Stromal cell of bone marrow (primary cell): ENCODE results near the gene ZFYVE28.

Experiments used
- DNase-seq: peaks from one replicate; pipeline ENCODE4 v3.0.0-alpha.2; 2012; ENCODE audit warnings: low read depth

ZFYVE28 gene

DNA sequence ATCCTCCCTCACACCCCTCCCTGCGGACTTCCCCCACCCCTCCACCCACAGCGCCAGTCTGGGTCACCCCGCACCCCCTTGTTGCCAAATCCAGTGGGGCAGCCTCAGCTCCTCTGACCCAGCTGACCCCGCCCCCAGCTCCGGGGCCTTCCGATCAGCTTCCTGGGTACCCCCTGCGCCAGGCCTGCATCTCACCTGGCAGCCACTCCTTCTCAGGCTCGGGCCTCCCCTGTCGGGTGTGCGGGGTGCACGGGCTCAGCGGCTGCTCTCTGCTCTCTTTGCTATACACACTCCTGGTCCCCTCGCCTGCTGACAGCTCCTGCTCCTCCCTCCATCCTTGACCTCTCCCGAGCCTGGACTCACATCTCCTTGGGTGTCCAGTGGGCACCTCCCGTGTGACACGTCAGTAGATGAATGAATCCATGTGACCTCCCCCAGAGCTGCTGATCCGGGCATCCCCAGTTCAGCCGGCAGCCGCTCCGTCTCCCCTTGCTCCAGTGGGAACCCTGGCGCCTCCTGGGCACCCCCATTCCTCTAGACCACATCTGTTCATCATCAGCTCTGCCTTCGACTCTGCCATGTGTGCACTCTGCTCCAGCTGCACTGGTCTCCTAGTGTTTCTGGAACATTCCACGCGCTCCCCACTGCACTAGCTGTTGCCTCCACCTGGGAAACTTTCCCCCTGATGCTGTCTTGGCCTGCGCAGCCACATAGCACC is 10.2 kb upstream of the ZFYVE28 start:
- DNase-seq, result no peak

DNA sequence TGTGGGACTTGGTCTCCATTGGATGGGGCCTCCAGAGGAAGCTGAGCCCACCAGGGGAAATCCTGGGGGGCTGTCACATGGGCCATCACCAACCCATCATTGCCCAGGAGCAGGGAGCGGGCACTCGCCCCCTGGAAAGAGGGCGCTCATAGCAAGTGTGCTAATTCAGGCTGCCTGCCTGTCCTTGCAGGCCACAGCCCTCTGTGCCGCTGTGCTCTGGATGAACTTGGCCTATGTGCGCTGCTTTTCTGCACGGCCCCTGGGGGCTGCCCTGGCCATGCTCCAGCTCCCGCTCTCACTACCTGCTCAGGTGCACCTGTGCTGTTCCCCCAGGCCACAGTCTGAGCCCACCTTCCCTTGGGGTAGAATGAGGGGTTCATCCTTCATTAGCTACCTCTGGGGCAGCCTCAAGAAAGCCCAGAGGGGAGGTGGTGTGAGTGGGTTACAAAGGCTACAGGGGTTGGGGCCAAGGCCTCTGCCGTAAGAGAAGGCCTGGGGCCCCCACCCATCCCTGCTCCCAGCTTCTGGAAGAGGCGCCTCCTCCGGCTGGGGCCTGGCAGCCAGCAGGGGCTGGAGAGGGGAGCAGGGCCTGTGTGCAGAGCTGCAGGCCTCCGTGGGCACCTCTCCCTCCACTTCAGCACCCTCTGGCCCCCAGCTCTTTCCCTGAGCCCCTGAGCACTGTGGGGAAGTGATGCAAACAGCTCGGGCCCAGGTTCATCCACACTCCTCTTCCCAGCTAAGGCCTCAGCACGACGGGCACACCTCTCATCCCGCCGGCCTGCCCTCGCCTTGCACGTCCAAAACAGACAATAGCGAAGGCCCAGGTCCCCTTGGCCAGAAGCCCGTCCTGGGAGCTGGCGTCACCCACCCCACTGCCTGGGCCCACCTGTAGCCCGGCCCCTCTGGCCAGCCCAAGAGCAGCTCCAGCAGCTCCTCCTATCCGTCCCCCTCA is 9.2 kb upstream of the ZFYVE28 start:
- no peak for DNase-seq

DNA sequence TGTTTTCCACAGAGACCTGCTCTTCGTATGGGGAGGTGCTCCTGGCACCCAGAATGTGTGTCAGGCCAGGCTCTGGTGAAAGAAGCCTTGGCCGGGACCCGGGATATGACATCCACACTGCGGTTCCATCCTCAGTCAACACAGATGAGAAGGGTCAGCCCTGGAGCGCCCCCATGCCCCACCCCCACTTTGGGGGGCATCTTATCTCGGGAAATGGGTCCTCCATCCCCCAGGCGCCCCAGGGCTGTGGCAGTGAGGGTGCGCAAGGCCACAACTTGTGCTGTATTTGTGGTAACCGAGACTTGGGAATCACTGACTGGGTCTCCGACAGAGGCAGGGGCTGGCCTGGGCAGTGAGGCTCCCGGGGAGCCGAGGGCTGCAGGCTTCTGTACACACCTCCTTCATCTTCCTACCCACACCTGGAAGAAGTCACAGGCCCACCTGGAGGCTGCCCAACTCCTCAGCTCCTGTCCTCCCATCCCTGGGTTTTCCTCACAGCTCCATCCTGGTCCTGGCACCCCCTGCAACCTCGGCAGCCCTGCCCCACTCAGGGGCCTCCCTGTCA is 8.3 kb upstream of the ZFYVE28 start:
- no peak for DNase-seq

DNA sequence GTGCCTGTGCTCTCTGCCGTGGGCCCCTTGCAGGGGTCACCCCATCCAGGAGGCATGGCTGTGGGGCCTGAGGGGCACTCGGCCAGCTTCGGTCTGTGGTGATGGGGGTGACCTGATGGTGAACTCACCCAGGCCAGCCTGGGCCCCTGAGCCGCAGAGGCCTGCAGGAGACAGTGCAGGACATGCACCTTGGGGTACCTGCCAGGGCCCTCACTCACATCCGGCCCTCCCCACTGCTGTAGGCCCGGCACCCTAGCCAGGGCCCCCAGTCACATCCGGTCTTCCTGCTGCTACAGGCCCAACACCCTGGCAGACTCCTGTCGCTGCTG is 7.6 kb upstream of the ZFYVE28 start:
- DNase-seq, result no peak

DNA sequence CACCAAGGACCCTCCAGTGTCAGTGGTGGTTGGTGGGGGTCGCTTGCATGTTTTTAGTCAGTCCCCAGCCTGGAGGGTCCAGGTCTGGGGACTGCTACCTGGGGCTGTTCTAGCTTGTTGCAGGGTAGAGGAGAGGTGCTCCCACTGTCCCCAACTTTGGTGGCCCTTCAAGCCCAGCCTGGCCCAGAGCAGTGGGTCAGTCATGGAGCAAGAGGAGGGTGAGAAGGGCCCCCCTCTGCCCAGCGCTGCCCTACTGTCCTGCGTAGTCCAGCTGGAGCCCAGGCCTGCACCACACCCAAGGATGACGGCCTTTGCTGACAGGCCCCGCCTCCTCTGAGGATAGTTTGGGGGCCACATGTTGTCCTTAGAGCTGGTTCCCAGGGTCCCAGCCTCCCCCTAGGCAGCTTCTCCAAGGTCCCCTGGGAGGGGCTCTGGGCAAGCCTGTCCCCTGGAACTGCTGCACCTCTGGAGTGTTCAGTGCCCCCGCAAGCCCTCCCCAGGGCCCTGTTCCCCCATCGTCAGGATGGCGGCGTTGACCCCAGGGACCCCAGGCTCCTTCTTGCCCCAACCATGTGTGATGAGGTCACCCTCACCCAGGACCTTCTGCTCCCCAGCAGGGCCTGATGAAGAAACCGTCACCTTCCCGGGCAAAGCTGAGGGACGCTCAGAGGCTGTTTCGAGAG is 7.1 kb upstream of the ZFYVE28 start:
- DNase-seq, result no peak

DNA sequence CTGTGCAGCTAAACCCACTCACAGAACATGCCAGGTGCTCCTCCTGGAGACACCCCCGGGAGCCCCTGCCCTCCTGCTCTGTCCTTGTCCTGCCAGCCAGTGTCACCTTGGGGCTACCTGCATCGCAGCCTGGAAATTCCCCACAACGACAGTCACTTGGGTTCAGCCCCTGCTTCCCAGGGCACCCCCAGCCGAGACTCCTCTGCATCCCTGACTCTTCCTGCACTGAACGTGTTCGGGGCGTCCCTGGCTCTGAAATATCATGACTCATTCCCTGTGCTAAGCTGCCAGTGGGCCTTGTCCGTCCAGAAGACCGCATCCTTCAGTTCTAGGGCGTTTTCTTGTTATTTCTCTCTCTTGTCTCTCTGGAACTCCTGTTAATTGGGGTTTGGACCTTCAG is 6.1 kb upstream of the ZFYVE28 start:
- DNase-seq, result no peak

DNA sequence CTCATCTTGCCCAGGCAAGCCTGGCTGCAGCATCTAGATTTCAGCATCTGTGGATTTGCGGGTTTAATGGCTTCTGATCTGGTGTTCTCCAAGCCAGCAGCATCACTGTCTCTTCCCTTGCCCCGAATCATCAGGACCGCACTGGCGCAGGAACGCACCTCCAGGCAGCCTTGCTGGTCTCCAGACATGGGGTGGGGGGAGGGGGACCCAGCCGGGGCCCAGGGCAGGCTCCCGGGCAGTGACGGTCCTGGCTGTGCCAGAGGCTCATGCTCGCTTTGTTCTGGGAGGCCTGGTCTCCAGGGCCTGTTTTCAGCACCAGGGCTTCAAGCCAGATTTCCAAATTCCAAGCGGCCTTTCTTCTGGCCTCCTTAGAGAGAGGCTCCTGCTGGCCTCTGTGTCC is 5.2 kb upstream of the ZFYVE28 start:
- no peak for DNase-seq

DNA sequence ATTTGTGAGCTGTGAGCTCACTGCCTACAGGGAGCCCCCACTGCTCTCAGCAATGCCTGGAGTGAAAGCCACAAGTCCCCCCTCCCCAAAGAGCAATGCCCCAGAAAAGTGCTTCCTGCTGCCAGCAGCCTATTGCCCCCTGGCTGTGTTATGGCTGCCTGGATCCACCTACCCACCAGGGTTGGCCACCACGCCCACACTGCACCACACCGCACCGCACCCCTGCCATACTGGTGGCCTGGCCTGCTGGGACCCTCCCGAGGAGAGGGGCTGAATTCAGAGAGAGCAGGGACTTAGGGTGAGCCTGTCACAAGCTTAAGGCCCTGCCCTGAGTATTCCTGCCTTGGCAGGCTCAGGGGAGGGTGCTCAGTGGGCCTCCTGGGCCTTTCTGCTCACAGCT is 4.6 kb upstream of the ZFYVE28 start:
- DNase-seq, result no peak

DNA sequence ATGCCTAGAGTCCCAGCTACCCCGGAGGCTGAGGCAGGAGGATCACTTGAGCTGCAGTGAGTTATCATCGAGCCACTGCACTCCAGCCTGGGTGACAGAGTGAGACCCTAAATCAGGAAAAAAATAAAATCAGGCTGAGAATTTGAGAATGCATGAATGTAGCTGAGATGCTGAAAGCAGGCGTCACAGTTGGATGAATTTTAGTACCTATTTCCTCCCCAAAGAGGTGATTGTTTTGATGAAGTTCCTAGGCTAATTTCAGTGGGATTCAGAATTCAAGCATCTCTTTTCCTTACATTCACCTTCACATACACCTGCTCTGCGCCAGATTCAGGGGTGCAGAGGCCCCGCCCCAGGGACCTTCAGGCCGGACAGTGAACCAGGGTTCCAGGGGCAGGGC is 3.5 kb upstream of the ZFYVE28 start:
- no peak for DNase-seq

DNA sequence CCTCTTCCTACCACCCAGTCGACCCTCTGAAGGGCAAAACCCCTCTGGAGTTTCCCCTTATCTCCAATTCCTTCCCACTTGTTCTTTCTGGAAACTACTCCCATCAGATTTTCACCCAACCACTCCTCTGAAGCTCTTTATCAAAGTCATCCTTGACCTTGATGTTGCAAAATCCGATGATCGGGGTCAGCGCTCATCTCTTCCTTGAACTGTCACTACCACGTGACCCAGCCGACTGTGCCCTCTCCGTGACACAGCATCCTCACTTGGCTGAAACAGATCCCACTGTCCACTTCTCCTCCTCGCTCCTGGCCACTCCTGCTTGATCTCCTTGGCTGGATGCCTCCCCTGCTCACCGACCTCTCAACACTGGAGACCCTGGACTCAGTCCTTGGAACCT is 1.4 kb upstream of the ZFYVE28 start:
- DNase-seq, result no peak

DNA sequence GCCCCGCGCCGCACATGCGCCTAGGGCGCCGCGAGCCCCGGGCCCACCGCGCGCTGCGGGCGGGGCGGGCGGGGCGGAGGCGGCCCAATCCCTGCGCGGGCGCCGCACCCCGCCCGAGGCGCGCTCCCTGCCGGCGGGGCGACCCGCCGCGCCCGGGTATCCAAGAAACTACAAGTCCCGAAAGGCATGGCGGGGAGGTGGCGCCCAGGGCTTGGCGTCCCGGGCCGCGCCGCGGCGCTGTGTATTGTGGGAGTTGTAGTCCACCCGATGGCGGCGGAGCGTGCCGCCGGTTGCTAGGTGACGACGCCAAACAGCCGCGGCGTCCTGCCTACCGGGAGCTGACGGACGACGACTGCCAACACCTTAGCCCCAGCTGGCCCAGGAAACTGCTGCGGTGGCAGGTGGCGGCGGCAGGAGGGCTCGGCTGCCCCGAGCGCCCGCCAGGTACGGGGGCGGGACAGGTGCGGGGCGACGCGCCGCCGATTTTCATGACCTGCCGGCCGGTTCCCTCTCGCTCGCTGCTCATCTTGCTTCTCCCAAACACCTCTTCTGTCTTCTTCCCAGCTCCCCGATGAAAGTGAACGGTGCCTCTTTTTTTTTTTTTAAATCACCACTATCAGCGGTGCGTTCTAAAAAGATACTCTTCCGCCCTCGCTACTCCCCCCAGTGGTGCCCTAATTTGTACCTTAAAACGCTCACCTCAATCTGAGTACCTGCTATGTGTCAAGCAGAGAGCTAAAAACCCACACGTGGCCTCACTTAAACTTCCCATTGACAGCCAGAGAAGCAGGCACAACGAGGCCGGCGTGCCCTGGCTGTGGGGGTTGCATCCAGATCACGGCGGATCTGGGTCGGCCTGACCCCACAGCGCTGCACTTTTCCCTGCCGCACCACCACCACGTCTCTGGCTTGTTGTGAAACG is 466 bp upstream of the ZFYVE28 start, which contains the start of gene CFAP99:
TSS of gene CFAP99 (plus strand) at position 306 of the 922 bp plus-strand sequence.
- peak; percentile 93 for DNase-seq

DNA sequence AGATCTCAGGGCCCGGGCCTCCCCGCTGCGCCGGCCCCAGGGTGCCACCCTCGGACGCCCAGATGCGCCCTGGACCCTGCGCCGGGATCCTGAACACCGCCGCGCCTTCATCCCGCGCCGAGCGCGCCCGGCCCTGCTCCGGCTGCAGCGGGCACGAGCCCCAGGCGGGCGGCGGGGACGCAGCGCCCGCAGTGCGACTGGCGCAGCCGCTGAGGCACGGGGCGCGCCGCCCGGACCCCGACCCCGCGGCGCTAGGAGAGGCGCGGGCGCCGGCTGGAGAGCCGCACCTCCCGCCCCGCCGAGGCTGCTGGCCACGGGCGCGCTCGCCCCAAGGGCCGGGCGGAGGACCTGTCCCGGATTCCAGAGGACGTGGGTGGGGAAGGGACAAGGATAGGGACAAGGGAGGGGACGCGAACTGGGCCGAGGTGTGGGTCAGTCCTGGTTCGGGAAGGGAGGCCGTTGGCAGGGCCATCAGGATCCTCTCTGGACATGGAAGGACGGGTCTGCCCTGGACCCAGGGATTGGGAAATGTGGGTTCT is 1.1 kb downstream of the ZFYVE28 start:
- no peak for DNase-seq

DNA sequence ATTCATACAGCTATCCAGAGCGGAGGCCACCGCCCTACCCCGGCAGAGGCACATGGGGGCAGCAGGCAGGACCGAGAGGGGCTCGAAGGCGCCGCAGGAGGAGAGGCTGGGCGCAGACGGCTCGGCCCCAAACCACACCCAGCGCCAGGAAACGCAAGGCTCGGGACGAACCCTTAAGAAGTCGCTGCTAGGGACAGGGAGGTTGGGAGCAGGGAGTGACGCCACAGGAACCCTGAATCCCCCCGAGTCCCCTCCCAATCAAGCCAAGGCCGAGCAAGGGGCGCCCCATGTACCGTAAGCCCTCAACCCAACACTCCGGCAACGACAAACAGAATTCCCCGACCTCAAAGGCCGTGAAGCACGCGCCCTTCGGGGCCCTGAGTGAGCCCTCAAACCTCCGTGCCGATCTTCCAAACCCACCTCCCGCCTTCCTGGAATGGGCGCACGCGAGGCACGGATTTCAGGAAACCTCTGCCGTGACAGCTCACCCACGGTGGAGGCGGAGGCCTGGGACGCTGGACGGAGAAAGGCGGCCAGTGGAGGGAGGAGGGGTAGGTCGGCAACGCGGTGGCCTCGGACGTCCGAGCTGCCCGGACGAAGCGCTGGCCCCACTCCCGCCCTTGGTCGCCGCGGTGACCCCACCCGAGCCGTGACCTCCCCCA is 1.8 kb downstream of the ZFYVE28 start:
- no peak for DNase-seq

DNA sequence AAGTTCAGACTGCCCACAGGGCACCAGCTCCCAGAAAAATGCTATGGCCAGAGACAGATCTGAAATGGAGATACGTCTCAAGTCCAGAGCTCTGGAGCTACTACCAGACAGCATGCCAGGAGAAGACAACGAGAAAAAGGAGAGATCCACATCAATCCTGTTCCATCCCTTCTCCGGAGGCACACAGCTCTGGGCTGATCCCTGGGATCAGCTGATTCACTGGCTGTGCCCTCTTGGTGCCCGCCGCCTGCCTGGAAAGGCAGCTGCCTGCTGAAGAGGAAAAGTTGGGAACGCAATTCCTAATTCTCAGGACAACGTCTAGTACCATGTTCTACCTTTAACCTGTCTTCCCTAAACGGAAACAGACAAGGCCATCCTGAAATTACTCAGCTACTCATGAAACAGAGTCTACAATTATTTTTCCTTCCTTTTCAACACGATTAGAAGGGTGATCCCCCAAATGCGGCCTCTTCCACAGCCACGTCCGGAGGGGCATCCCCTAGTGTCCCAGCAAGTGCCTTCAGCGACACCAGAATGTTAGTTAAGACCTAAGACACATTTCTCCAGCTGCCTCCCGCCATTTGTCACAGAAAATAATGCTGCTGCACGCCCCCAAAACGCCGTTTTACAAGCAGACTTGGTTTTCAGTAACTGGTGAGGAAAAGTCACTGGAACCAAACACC is 2.4 kb downstream of the ZFYVE28 start:
- DNase-seq, result no peak

DNA sequence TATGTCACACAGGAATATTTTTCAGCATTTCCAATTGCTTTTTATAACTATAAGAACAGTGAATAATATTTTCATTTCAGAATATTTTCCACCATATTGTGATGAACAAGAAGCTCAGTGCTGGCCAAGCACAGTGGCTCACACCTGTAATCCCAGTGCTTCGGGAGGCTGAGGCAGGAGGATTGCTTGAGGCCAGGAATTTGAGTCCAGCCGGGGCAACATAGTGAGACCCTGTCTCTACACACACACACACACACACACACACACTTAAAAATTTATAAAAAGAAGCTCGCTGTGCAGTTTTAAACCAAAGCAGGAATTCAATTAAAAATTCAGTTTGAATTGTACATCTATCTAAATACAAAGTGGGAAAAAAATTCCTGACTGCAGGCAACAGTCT is 3.2 kb downstream of the ZFYVE28 start:
- no peak for DNase-seq

DNA sequence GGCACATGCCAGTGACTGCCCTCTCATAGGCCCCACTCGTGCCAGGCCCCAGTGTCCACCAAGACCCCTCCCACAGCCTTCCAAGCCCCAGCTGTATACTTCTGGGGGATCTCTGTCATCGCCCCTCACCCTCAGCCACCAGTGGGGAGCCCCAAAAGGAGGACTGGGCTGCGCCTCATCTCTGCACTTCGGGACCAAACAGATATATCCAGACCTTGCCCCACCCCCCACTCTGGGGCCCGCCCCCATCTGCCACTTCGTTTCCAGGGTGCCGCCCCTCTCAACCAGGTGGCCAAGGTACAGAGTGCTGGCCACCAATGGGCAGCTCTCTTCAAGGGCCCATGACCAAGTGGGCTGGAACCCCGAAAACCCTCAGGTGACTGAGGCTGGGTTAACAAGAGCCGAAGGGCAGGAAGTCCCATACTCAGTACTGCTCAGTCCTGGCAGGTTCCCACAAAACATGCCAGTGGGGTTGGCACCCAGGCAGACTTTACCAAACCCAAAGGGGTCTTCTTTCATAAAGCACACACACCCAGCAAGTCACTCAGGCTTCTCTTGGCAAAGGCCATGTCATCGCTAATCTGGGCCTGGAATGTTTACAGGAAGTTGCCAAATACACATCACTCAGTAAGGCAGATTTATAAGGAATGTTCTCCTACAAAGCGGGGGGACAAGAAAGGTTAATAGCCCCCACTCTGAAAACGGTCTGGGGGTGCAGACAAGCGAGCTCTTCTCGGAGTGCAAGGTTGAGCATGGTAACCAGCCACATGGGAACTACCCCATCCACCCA is 4.4 kb downstream of the ZFYVE28 start:
- DNase-seq, result no peak

DNA sequence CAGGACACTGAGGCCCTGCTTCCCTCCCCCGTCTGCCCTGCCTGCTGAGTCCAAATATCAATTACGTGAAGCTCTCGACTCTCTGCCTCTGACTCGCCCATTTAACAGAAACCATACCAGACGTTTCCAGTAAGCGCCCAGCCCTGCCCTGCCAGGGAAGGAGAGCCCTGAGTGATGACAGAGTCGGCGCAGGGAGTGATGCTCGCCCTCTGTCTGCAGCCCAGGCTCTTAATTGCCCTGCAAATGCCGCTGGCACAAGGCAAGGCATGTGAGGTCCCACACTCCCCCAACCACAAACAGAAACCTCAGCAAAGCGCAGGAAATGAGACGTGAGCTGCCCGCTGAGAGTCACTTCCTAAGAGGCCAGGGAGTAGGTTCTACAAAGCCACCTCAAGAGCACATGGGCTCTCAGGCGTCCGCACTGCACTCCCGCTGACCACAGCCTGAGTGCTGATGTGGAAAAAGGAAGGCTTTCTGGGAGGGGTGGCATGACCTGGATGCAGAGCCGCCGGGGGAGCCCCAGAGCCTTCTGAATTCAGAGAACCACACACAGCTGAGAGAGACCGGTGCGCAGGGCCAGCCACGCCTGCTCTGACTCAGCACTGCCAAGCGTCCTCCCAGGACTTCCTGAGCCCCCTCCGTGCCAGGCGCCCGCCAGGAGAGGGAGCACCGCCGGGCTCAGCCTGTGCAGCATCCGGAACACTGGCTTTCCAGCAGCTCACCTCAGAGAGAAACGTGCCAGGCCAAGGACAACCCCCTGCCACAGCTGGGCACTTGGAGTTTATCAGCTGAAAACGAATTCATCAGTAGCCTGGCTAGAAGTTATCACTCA is 5.3 kb downstream of the ZFYVE28 start:
- peak; percentile 87 for DNase-seq

DNA sequence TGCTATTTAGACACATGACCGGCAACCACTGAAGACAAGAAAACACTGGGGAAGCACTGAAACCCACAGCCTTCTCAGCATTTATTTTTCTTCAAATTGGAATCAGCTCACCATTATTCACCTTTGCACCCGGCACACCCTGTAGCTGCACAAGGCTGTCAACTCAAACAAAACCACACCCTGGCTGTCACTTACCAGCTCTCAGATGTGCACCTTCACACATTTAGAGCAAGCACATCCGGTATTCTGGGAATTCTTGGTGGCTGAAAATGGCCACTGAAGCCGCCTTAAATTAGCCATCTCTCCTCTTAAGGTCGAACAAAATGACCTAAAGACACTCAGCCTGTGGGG is 5.9 kb downstream of the ZFYVE28 start:
- no peak for DNase-seq
